Activated T-cell treated with anti-CD3 and anti-CD28 coated beads, Interleukin-2, amount 50 U/mL, for 24 hours (primary cell): ENCODE data around the gene CYTH2.

Source experiments
- DNase-seq: peaks from one replicate; pipeline ENCODE4 v3.0.0-alpha.2; 2020
- H3K27ac Mint-ChIP-seq: 2 replicates; pipeline ENCODE4 v1.8.0; 2020; ENCODE audit warnings: mild to moderate bottlenecking, mixed read lengths
- H3K27me3 Mint-ChIP-seq: 2 replicates; pipeline ENCODE4 v1.8.0; 2020; ENCODE audit warnings: mixed read lengths
- H3K36me3 Mint-ChIP-seq: 2 replicates; pipeline ENCODE4 v1.8.0; 2020; ENCODE audit warnings: low read depth, mixed read lengths
- H3K4me1 Mint-ChIP-seq: 2 replicates; pipeline ENCODE4 v1.8.0; 2020; ENCODE audit warnings: low read depth, mixed read lengths
- H3K4me3 Mint-ChIP-seq: 2 replicates; pipeline ENCODE4 v1.8.0; 2020; ENCODE audit warnings: mild to moderate bottlenecking, moderate library complexity, mixed read lengths
- H3K9me3 Mint-ChIP-seq: 2 replicates; pipeline ENCODE4 v1.8.0; 2020; ENCODE audit warnings: mixed read lengths

The CYTH2 gene

GRCh38 chr19:48445606-48446481 lies 23.3 kb upstream of the CYTH2 start, which contains the start of gene GRWD1:
GRWD1 (plus strand) TSS chr19:48445983; CDS start chr19:48446006, 23 bp downstream.
- peak within 1 kb of the TSS; percentile 93 for H3K4me3 Mint-ChIP-seq
- DNase-seq, result peak; percentile 91
- peaks cover 39% of the 10 kb centered on the region for H3K4me1 Mint-ChIP-seq
- peaks cover 52% of the 10 kb centered on the region for H3K36me3 Mint-ChIP-seq
- peak within 1 kb of the TSS; percentile 96 for H3K27ac Mint-ChIP-seq
- peaks cover 24% of the 10 kb centered on the region for H3K27me3 Mint-ChIP-seq
- H3K9me3 Mint-ChIP-seq, result no peaks in the 10 kb centered on the region

DNA sequence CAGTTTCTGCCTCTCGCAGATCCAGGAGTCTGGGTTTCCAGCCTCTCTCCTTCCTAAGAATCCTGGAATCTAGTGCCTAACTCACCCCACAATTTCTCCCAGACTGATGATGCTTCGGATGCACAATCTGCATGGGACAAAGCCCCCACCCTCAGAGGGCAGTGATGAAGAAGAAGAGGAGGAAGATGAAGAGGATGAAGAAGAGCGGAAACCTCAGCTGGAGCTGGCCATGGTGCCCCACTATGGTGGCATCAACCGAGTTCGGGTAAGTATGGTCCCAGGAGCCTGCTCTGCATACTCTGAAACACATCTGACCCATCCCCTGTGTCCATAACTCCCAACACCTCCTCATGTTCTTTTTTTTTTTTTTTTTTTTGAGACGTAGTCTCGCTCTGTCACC lies 22.6 kb upstream of the CYTH2 start:
- Mint-ChIP-seq H3K36me3 (peaks cover 59% of the 10 kb centered on the region), H3K4me1 (peaks cover 39% of the 10 kb centered on the region), H3K4me3 (peak overlapping the region; percentile 93), H3K9me3 (no peaks in the 10 kb centered on the region), H3K27ac (peak overlapping the region; percentile 96), H3K27me3 (peaks cover 21% of the 10 kb centered on the region)
- no peak for DNase-seq

GRCh38 chr19:48448563-48448962 lies 20.6 kb upstream of the CYTH2 start:
- H3K4me3 Mint-ChIP-seq, result no peak overlapping the region
- H3K4me1 Mint-ChIP-seq, result peaks cover 43% of the 10 kb centered on the region
- H3K9me3 Mint-ChIP-seq, result no peaks in the 10 kb centered on the region
- peak overlapping the region; percentile 34 for H3K27ac Mint-ChIP-seq
- no peak for DNase-seq
- peaks cover 13% of the 10 kb centered on the region for H3K27me3 Mint-ChIP-seq
- H3K36me3 Mint-ChIP-seq, result peaks cover 79% of the 10 kb centered on the region

DNA sequence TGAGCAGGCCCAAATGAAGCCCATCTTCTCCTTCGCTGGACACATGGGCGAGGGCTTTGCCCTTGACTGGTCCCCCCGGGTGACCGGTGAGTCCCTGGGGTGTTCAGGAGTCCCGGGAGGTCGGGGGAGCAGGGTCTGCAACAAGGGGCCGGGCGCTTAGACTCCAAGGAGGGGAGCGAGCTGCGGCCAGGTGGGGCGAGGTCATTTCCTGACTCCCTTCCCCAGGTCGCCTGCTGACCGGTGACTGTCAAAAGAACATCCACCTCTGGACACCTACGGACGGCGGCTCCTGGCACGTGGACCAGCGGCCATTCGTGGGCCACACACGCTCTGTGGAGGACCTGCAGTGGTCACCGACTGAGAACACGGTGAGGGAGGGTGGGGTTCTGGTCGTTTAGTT lies 18.7 kb upstream of the CYTH2 start:
- no peak overlapping the region for H3K4me3 Mint-ChIP-seq
- peaks cover 96% of the 10 kb centered on the region for H3K36me3 Mint-ChIP-seq
- no peaks in the 10 kb centered on the region for H3K9me3 Mint-ChIP-seq
- no peak overlapping the region for H3K27ac Mint-ChIP-seq
- no peak for DNase-seq
- H3K27me3 Mint-ChIP-seq, result no peaks in the 10 kb centered on the region
- peaks cover 33% of the 10 kb centered on the region for H3K4me1 Mint-ChIP-seq

GRCh38 chr19:48450863-48451262 lies 18.3 kb upstream of the CYTH2 start:
- Mint-ChIP-seq H3K36me3 (peaks cover 96% of the 10 kb centered on the region), H3K27me3 (no peaks in the 10 kb centered on the region), H3K4me1 (peaks cover 32% of the 10 kb centered on the region), H3K27ac (no peak overlapping the region), H3K4me3 (no peak overlapping the region), H3K9me3 (no peaks in the 10 kb centered on the region)
- no peak for DNase-seq

DNA sequence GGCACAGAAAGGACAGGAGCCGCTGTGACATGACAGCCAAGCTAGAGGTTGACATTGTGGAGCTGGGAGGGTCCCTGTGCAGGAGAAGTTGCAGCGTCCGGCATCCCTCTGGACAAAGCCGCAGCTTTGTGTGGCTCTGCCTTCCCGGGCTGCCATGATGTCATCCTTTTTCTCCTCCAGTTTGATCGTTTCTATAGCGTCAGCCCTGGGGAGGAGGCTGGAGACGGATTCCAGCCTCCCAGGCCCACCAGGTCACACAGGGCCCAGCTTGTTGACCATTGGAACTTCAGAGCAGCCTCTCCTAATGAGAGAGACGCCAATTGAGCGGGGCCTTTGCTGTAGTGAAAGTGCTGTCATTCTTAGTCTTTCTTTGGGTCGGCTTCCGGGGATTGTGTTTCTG lies 17.5 kb upstream of the CYTH2 start:
- Mint-ChIP-seq H3K4me1 (peaks cover 29% of the 10 kb centered on the region), H3K27ac (no peak overlapping the region), H3K36me3 (peaks cover 95% of the 10 kb centered on the region), H3K9me3 (no peaks in the 10 kb centered on the region), H3K4me3 (no peak overlapping the region), H3K27me3 (no peaks in the 10 kb centered on the region)
- DNase-seq, result no peak

- Mint-ChIP-seq H3K4me3 (no peak overlapping the region), H3K36me3 (peaks cover 97% of the 10 kb centered on the region), H3K4me1 (peaks cover 25% of the 10 kb centered on the region), H3K27ac (peak overlapping the region; percentile 33), H3K9me3 (no peaks in the 10 kb centered on the region), H3K27me3 (no peaks in the 10 kb centered on the region)
- DNase-seq, result no peak
These were observed 16.6 kb upstream of the CYTH2 start for GRCh38 chr19:48452289-48453190.

DNA sequence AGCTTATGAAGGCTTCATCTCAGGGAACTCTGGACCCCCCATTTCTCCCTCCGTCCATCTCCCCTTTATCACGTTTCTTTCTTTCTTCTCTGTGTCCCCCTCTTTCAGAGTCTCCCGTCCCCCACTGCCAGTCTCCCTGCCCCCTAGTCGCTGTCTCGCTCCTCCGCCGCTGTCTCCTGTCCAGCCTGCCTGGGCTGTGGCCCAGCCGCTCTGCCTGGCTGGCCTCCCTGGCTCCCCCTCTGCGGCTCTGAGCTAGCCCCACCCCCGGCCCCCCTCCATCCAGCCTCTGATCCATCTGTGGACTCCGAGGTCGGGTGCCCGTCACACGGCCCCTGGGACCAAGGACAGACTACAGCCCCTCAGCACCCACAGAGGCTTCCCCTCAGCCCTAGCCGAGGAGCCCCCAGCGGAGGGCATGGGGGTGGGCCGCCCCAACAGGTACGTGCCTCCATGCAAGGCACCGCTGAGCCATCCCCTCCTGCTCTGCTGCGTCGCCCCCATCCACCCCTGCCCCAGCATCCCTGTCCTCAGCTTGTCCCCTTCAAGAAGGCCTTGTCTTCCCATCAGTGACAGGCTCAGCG lies 14.9 kb upstream of the CYTH2 start:
- no peaks in the 10 kb centered on the region for H3K27me3 Mint-ChIP-seq
- no peak for DNase-seq
- no peak overlapping the region for H3K4me3 Mint-ChIP-seq
- H3K36me3 Mint-ChIP-seq, result peaks cover 93% of the 10 kb centered on the region
- no peak overlapping the region for H3K27ac Mint-ChIP-seq
- H3K9me3 Mint-ChIP-seq, result no peaks in the 10 kb centered on the region
- H3K4me1 Mint-ChIP-seq, result peaks cover 10% of the 10 kb centered on the region

DNA sequence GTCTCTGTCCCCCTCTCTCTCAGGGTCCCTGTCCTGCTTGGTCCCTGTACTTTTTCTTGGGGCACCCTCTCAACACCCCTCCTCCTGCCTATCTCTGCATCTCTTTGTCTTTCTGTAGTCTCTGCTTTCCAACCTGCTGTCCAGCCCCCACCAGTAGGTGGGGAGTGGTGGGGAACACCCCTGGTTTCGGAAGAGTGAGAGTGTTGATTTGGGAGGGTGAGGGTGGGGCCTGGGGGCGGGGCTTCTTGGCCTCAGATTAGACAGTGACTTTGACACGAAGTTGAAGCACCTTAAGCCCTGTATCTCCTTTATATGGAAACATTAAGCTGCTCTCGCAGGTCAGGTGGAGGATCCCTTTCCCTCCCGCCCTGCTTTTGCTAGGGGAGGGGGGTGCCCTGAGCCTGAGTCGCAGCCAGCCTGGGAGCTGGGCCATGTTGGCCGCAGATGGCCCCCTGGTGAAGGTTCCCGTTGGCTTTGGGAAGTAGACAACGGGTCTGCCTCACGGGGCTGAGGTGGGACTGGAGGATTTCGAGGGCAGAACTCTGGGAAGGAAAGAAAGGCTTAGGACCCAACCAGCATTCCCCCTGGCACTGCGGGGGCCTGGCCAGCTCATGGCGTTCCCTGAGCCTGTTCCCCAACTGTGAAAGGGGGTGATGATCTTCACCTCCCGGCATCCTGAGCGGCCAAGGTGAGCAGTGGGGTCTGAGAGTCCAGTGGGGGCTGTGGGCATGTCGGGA lies 13.8 kb upstream of the CYTH2 start, which contains the start of gene KCNJ14:
TSS of gene KCNJ14 (plus strand) at position 404 of the 737 bp plus-strand sequence. CDS start 6,151 bp downstream, outside the sequence.
- Mint-ChIP-seq H3K9me3 (no peaks in the 10 kb centered on the region), H3K27ac (peak within 1 kb of the TSS; percentile 41), H3K27me3 (no peaks in the 10 kb centered on the region), H3K4me1 (peaks cover 8% of the 10 kb centered on the region), H3K4me3 (no peak within 1 kb of the TSS), H3K36me3 (peaks cover 90% of the 10 kb centered on the region)
- DNase-seq, result no peak

GRCh38 chr19:48455908-48456562 lies 13.1 kb upstream of the CYTH2 start:
- Mint-ChIP-seq H3K27ac (no peak overlapping the region), H3K36me3 (peaks cover 87% of the 10 kb centered on the region), H3K4me1 (peaks cover 8% of the 10 kb centered on the region), H3K9me3 (no peaks in the 10 kb centered on the region), H3K27me3 (no peaks in the 10 kb centered on the region), H3K4me3 (no peak overlapping the region)
- DNase-seq, result no peak

DNA sequence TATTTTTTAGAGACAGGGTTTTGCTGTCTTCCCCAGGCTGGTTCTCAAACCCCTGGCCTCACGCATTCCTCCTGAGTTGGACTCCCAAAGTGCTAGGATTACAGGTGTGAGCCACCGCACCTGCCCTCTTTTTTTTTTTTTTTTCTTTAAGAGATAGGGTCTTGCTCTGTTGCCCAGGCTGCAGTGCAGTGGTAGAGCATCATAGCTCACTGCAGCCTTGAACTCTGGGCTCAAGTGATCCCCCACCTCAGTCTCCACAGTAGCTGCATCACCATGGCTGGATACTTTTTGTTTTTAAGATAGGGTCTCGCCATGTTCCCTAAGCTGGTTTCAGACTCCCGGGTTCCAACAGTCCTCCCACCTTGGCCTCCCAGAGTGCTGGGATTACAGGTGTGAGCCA lies 12.3 kb upstream of the CYTH2 start:
- peaks cover 81% of the 10 kb centered on the region for H3K36me3 Mint-ChIP-seq
- no peaks in the 10 kb centered on the region for H3K27me3 Mint-ChIP-seq
- H3K4me3 Mint-ChIP-seq, result no peak overlapping the region
- DNase-seq, result no peak
- no peaks in the 10 kb centered on the region for H3K9me3 Mint-ChIP-seq
- peaks cover 8% of the 10 kb centered on the region for H3K4me1 Mint-ChIP-seq
- no peak overlapping the region for H3K27ac Mint-ChIP-seq

DNA sequence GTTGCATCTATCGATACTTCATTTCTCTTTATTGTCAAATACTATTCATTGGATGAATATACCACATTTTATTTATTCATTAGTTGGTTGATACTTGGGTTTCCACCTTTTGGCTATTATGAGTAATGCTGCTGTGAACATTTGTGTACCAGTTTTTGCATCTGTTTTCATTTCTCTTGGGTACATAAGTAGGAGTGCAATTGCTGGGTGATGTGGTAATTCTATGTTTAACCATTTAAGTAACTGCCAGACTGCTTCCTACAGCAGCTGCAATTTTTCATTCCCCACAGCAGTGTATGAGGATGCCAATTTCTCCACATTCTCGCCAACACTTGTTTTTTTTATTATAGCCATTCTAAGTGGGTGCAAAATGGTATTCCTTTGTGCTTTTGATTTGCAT lies 11.2 kb upstream of the CYTH2 start:
- Mint-ChIP-seq H3K4me3 (no peak overlapping the region), H3K27me3 (no peaks in the 10 kb centered on the region), H3K4me1 (peaks cover 4% of the 10 kb centered on the region), H3K27ac (no peak overlapping the region), H3K36me3 (peaks cover 80% of the 10 kb centered on the region), H3K9me3 (no peaks in the 10 kb centered on the region)
- DNase-seq, result no peak

DNA sequence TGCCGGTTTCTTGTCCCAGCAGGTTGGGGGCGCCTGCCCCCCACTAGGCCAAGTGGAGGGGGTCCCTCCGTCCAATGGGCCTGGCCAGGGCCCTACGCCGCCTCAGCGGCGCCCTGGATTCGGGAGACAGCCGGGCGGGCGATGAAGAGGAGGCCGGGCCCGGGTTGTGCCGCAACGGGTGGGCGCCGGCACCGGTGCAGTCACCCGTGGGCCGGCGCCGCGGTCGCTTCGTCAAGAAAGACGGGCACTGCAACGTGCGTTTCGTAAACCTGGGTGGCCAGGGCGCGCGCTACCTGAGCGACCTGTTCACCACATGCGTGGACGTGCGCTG lies 7.6 kb upstream of the CYTH2 start:
- no peak for DNase-seq
- H3K27me3 Mint-ChIP-seq, result no peaks in the 10 kb centered on the region
- H3K4me3 Mint-ChIP-seq, result no peak overlapping the region
- H3K27ac Mint-ChIP-seq, result no peak overlapping the region
- no peaks in the 10 kb centered on the region for H3K9me3 Mint-ChIP-seq
- H3K36me3 Mint-ChIP-seq, result peaks cover 65% of the 10 kb centered on the region
- peaks cover 8% of the 10 kb centered on the region for H3K4me1 Mint-ChIP-seq
